ENCODE data around the gene JAG1. TPM values are rescaled to one million over a fixed set of nuclear protein-coding genes. Genes with fewer than 3 reads are reported as not detected.
A peak's percentile ranks its signal among the peaks of the same experiment; 100 is the strongest.

JAG1 gene
- total RNA-seq, 1 donor from 2014 or later, result 20.5 TPM

- intact Hi-C loops (cut with micrococcal nuclease), result no loop called here
- Histone ChIP-seq H3K36me3 (peaks cover 41% of the 10 kb centered on the region), H3K4me3 (no peak overlapping the region), H3K27ac (replicated peaks) (peak overlapping the region; percentile 72), H3K4me1 (peaks cover 86% of the 10 kb centered on the region), H3K27me3 (ENCODE audit: low read depth) (no peaks in the 10 kb centered on the region), H3K9me3 (replicated peaks) (no peaks in the 10 kb centered on the region)
- no peak for TF ChIP-seq CTCF (IDR thresholded peaks at IDR 0.05; ENCODE audit: borderline replicate concordance)
- DNase-seq, result no peak
Observed at GRCh38 chr20:10636326-10636818, 37.4 kb downstream of the JAG1 start.

GRCh38 chr20:10635476-10636208, 38.2 kb downstream of the JAG1 start:
- DNase-seq, result no peak
- Histone ChIP-seq H3K36me3 (peaks cover 34% of the 10 kb centered on the region), H3K4me1 (peaks cover 83% of the 10 kb centered on the region), H3K27ac (replicated peaks) (peak overlapping the region; percentile 72), H3K4me3 (no peak overlapping the region), H3K27me3 (ENCODE audit: low read depth) (no peaks in the 10 kb centered on the region), H3K9me3 (replicated peaks) (no peaks in the 10 kb centered on the region)
- intact Hi-C loops (cut with micrococcal nuclease), result no loop called here
- TF ChIP-seq CTCF (IDR thresholded peaks at IDR 0.05; ENCODE audit: borderline replicate concordance), result no peak

DNA sequence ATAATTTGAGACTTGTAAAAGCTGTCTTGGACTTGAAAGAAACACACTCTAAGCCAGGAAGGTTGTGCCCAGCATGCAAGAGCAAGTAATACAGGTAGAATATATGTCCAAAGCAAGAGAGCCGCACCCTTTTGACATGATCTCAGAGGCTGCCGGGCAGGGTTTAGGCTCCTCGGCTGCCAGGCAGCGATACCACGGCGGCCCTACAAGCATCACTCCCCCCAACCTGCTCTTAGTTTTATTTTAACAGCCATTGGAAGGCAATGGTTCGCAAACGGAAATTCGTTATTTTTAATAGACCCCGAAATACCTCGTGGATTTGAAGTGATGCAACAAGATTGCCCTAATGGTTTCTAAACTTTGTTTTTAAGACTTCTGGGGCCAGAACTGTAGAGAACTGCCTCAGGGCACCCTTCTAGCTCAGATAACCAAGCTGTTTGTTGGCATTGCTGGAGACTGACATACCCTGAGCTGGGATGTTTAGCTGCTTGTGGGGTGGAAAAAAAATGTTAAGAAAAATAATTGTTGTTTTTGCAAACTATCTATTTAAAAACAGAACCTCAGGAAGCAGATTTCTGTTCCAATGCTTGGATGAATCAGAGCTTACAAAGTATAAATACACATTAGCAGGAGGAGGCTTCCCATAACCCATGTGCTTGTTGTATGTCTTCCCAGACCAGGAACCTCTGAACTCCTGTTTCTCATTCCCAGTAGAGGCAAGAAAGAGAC, 39.0 kb downstream of the JAG1 start:
- intact Hi-C loops (cut with micrococcal nuclease), result no loop called here
- Histone ChIP-seq H3K4me3 (no peak overlapping the region), H3K9me3 (replicated peaks) (no peaks in the 10 kb centered on the region), H3K4me1 (peaks cover 75% of the 10 kb centered on the region), H3K27me3 (ENCODE audit: low read depth) (no peaks in the 10 kb centered on the region), H3K27ac (replicated peaks) (peak overlapping the region; percentile 72), H3K36me3 (peaks cover 26% of the 10 kb centered on the region)
- TF ChIP-seq CTCF (IDR thresholded peaks at IDR 0.05; ENCODE audit: borderline replicate concordance), result no peak
- no peak for DNase-seq

GRCh38 chr20:10634211-10634610, 39.6 kb downstream of the JAG1 start:
- H3K27ac ChIP-seq (replicated peaks), result peak overlapping the region; percentile 72
- peaks cover 69% of the 10 kb centered on the region for H3K4me1 ChIP-seq
- DNase-seq, result no peak
- no peak overlapping the region for H3K4me3 ChIP-seq
- H3K36me3 ChIP-seq, result peaks cover 20% of the 10 kb centered on the region
- intact Hi-C loops (cut with micrococcal nuclease), result no loop called here
- H3K9me3 ChIP-seq (replicated peaks), result no peaks in the 10 kb centered on the region
- no peak for TF ChIP-seq CTCF (IDR thresholded peaks at IDR 0.05; ENCODE audit: borderline replicate concordance)
- H3K27me3 ChIP-seq (ENCODE audit: low read depth), result no peaks in the 10 kb centered on the region

DNA sequence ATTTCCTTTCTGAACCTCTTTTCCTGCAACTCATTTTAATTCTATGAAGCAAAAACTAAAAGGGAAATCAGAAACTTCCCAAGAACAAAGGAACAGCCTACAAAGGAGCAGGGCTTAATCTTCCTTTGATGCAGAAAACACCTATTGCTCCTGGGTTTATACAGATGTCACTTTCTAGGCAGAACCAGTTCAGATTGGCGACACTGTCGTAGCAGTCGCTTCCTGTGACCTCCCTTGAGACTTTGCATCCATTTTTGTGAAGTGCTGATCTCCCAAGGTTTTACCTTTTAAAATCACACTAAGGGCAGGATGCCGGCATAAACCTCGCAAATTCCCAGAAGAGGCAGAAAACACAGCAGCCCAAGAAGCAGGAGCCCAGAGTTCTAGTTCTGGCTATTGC, 40.1 kb downstream of the JAG1 start:
- Histone ChIP-seq H3K4me1 (peaks cover 64% of the 10 kb centered on the region), H3K4me3 (no peak overlapping the region), H3K27me3 (ENCODE audit: low read depth) (no peaks in the 10 kb centered on the region), H3K9me3 (replicated peaks) (no peaks in the 10 kb centered on the region), H3K27ac (replicated peaks) (peak overlapping the region; percentile 72), H3K36me3 (peaks cover 15% of the 10 kb centered on the region)
- DNase-seq, result no peak
- intact Hi-C loops (cut with micrococcal nuclease), result no loop called here
- no peak for TF ChIP-seq CTCF (IDR thresholded peaks at IDR 0.05; ENCODE audit: borderline replicate concordance)
